ENCODE results near the gene CLTCL1. TPM values are rescaled to one million over a fixed set of nuclear protein-coding genes. Genes with fewer than 3 reads are reported as not detected.

CLTCL1 gene
- total RNA-seq, 4 donors from 2014 or later: 111 to 311 (median 215) TPM

DNA sequence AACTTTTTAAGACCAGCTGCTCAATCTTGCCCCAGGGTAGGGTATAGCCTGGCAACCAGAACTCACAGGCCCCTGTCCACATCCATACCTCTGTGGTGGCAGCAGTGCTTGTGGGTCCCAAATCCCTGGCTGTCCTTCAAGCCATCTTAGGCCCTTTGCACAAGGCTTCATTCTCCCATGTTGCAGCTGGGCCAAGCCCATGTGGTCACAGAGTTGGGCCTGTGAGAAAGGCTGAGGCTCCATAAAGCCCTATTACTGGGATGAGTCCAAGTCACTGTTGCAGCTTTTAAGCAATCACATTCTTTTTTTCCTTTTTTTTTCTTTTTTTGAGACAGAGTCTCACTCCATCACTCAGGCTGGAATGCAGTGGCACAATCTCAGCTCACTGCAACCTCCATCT, 65.1 kb downstream of the CLTCL1 start:
- no peak for TF ChIP-seq POLR2A (IDR thresholded peaks at IDR 0.05)
- TF ChIP-seq, protein P1, sequence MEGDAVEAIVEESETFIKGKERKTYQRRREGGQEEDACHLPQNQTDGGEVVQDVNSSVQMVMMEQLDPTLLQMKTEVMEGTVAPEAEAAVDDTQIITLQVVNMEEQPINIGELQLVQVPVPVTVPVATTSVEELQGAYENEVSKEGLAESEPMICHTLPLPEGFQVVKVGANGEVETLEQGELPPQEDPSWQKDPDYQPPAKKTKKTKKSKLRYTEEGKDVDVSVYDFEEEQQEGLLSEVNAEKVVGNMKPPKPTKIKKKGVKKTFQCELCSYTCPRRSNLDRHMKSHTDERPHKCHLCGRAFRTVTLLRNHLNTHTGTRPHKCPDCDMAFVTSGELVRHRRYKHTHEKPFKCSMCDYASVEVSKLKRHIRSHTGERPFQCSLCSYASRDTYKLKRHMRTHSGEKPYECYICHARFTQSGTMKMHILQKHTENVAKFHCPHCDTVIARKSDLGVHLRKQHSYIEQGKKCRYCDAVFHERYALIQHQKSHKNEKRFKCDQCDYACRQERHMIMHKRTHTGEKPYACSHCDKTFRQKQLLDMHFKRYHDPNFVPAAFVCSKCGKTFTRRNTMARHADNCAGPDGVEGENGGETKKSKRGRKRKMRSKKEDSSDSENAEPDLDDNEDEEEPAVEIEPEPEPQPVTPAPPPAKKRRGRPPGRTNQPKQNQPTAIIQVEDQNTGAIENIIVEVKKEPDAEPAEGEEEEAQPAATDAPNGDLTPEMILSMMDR (IDR thresholded peaks at IDR 0.05 in 4 of 5, conservative IDR thresholded peaks at IDR 0.05 in 1 of 5): no peak

DNA sequence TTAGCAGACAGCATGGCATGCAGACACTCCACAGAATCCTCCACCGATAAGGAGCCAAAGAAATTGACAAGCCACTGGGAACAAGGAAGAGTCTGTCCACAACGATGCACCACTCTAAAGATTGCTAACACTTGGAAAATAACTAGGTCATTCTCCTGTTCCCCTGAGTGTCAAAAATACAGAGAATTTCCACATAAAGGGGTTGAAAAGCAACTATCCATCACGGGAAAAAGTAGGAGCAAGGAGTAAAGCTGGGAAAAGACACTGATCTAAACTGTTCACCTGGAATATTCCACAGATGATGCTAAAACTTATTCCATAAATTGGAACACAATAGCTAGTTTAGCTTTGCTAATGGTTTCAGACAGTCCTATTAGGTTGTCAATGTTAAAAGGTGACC, 66.0 kb downstream of the CLTCL1 start:
- no peak overlapping the region for H3K4me3 ChIP-seq
- peaks cover 0 to 95% of the 10 kb centered on the region in 2 donors for H3K36me3 ChIP-seq
- H3K4me1 ChIP-seq: peaks cover 4 to 6% of the 10 kb centered on the region in 2 donors
- H3K27me3 ChIP-seq: no peaks in the 10 kb centered on the region
- H3K27ac ChIP-seq: no peak overlapping the region
- no peak for ATAC-seq
- TF ChIP-seq POLR2A (IDR thresholded peaks at IDR 0.05): no peak
- TF ChIP-seq, protein P1 (IDR thresholded peaks at IDR 0.05 in 4 of 5, conservative IDR thresholded peaks at IDR 0.05 in 1 of 5): no peak
- in situ Hi-C loops (cut with MboI; ENCODE audit: low sequenced_read_pairs in 4 of 4): loop anchor here in 1 of 4 donors (10.0 kb wide), 1 partner anchor 49 kb away; no protein-coding TSS in a partner anchor
- no peaks in the 10 kb centered on the region for H3K9me3 ChIP-seq
- DNase-seq: no peak
- intact Hi-C loops (cut with DNase I; ENCODE audit: low total_unique reads): no loop called here

More for the DNA sequence above, 65.1 kb downstream of the CLTCL1 start:
- peaks cover 0 to 95% of the 10 kb centered on the region in 2 donors for H3K36me3 ChIP-seq
- H3K27ac ChIP-seq: no peak overlapping the region
- H3K4me3 ChIP-seq: no peak overlapping the region
- ATAC-seq: no peak
- in situ Hi-C loops (cut with MboI; ENCODE audit: low sequenced_read_pairs in 4 of 4) (loop anchor here in 1 of 4 donors (10.0 kb wide), 1 partner anchor 48 kb away; no protein-coding TSS in a partner anchor), intact Hi-C loops (cut with DNase I; ENCODE audit: low total_unique reads) (no loop called here)
- H3K4me1 ChIP-seq: peaks cover 4 to 6% of the 10 kb centered on the region in 2 donors
- no peak for DNase-seq
- H3K27me3 ChIP-seq: no peaks in the 10 kb centered on the region
- H3K9me3 ChIP-seq: no peaks in the 10 kb centered on the region

DNA sequence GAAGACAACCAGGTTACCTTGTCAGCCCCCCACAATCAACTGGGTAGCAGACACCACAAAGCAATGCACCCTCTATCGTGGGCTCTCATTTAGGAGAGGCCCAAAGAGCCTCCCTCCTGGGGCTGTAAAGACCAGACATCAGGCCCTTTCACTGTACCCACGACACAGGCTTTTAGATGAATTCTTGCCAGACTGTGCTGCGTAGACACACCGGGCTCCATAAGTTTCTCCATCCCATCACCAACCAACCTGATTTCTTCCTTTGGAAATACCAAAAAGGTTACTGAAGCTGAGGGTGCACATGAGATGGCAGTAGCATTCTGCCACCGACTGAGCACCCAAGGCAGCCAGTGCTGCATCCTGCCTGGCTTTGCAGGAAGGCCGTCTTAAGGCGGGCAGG, 66.5 kb downstream of the CLTCL1 start:
- in situ Hi-C loops (cut with MboI; ENCODE audit: low sequenced_read_pairs in 4 of 4) (loop anchor here in 2 of 4 donors (10.0 to 25.0 kb wide), 2 partner anchors 50 to 162 kb away; no protein-coding TSS in a partner anchor), intact Hi-C loops (cut with DNase I; ENCODE audit: low total_unique reads) (no loop called here)
- Histone ChIP-seq H3K4me1 (peaks cover 6% of the 10 kb centered on the region in 2 donors), H3K4me3 (no peak overlapping the region), H3K9me3 (no peaks in the 10 kb centered on the region), H3K36me3 (peaks cover 0 to 97% of the 10 kb centered on the region in 2 donors), H3K27me3 (no peaks in the 10 kb centered on the region), H3K27ac (no peak overlapping the region)
- ATAC-seq (no peak), DNase-seq (no peak)
- TF ChIP-seq, protein P1 (IDR thresholded peaks at IDR 0.05 in 4 of 5, conservative IDR thresholded peaks at IDR 0.05 in 1 of 5): no peak
- TF ChIP-seq POLR2A (IDR thresholded peaks at IDR 0.05): no peak

DNA sequence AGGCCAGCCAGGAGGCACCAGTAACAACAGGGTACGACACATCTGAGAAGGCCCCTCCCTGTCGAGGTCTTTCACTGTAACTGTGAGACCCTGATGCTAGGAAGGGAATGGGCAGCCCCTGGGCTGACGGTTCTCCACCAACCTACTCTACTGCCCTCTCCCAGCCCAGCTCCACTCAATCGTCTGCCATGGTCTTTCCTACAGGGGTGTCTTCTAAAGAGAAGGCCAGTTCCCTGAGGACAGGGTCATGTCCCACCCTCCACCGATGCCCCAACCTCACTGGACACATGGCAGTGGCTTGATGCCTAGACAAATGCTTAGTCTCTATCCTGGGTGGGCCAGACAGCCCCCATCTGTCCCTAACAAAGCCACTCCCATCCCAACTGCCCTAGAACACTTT, 67.0 kb downstream of the CLTCL1 start:
- DNase-seq: no peak
- TF ChIP-seq, protein P1 (IDR thresholded peaks at IDR 0.05 in 4 of 5, conservative IDR thresholded peaks at IDR 0.05 in 1 of 5): no peak
- TF ChIP-seq POLR2A (IDR thresholded peaks at IDR 0.05): no peak
- no peak overlapping the region for H3K27ac ChIP-seq
- intact Hi-C loops (cut with DNase I; ENCODE audit: low total_unique reads) (no loop called here), in situ Hi-C loops (cut with MboI; ENCODE audit: low sequenced_read_pairs in 4 of 4) (loop anchor here in 2 of 4 donors (10.0 to 25.0 kb wide), 2 partner anchors 50 to 163 kb away; no protein-coding TSS in a partner anchor)
- no peaks in the 10 kb centered on the region for H3K9me3 ChIP-seq
- no peak for ATAC-seq
- no peak overlapping the region for H3K4me3 ChIP-seq
- H3K36me3 ChIP-seq: peaks cover 0 to 98% of the 10 kb centered on the region in 2 donors
- no peaks in the 10 kb centered on the region for H3K27me3 ChIP-seq
- H3K4me1 ChIP-seq: peaks cover 6 to 10% of the 10 kb centered on the region in 2 donors

Data from gastrocnemius medialis (tissue), 4 donors.